Prostate gland (tissue), 2 donors: Measurements from ENCODE around the gene HMGCS1. TPM values are rescaled to one million over a fixed set of nuclear protein-coding genes. Genes with fewer than 3 reads are reported as not detected.

ENCODE experiments used
- DNase-seq: peaks from one replicate; pipeline ENCODE4 v3.0.0-alpha.2; 2019; ENCODE audit warnings: low spot score
- H3K27ac ChIP-seq, 2 donors: fragments of 200-600 bp; sonication (generic); 2 replicates each; pipeline ENCODE4 v1.5.1; 2017 to 2019
- H3K27me3 ChIP-seq: fragments of 200-600 bp; sonication (generic); replicated peaks from 2 replicates; pipeline ENCODE4 v1.5.1; 2019; ENCODE audit not compliant: insufficient read depth
- H3K36me3 ChIP-seq, 2 donors: fragments of 200-600 bp; sonication (generic); 1 replicate in 1 of 2; 2 replicates in 1 of 2; pipeline versions ENCODE4 v1.5.1 to v1.8.1; 2017 to 2019
- H3K4me1 ChIP-seq: fragments of 200-600 bp; sonication (generic); replicated peaks from 2 replicates; pipeline ENCODE4 v1.5.1; 2019
- H3K4me3 ChIP-seq, 2 donors: fragments of 200-600 bp; sonication (generic); 2 replicates each; pipeline ENCODE4 v1.5.1; 2017 to 2019
- H3K9me3 ChIP-seq: fragments of 200-600 bp; sonication (generic); 2 replicates; pipeline ENCODE4 v1.5.1; 2017
- POLR2A ChIP-seq: fragments of 450-650 bp; IDR thresholded peaks from one replicate; pipeline ENCODE4 v1.6.1; 2016; ENCODE audit warnings: antibody characterized with exemption, mild to moderate bottlenecking
- POLR2AphosphoS5 ChIP-seq: sonication (generic); formaldehyde crosslinking; IDR thresholded peaks from one replicate; pipeline ENCODE4 v1.6.1; 2017; ENCODE audit warnings: antibody characterized with exemption
- WGBS: methylation state at CpG from one replicate; pipeline ENCODE4 v1.1.5; 2018; 5-methylcytosine and 5-hydroxymethylcytosine counted together
- intact Hi-C: fragments of 100-400 bp; cut with DNase I; formaldehyde crosslinking; loops from one replicate; pipeline ENCODE4 v1.14.2; 2022
- total RNA-seq, 2 donors: library from RNA; depleted of rRNA; stranded (reverse); fragments of >200 nt; gene quantifications; one replicate each; pipeline ENCODE4 v1.1.0, GENCODE V29; 2016
- TF ChIP-seq, protein P1 (sequence below), 4 experiments: fragments of 200-600 bp in 2 of 4; fragments of 450-650 bp in 2 of 4; sonication (generic) in 2 of 4; IDR thresholded peaks; 1 replicate in 3 of 4; 2 replicates in 1 of 4; pipeline ENCODE4 v1.5.1; 2016 to 2019; ENCODE audit warnings: antibody characterized with exemption in 4 of 4, mild to moderate bottlenecking in 2 of 4, moderate library complexity in 2 of 4

The HMGCS1 gene
- total RNA-seq, 2 donors from 2014 or later, result 15.5 to 29.2 TPM

- TF ChIP-seq POLR2A, result no peak
- TF ChIP-seq, protein P1, sequence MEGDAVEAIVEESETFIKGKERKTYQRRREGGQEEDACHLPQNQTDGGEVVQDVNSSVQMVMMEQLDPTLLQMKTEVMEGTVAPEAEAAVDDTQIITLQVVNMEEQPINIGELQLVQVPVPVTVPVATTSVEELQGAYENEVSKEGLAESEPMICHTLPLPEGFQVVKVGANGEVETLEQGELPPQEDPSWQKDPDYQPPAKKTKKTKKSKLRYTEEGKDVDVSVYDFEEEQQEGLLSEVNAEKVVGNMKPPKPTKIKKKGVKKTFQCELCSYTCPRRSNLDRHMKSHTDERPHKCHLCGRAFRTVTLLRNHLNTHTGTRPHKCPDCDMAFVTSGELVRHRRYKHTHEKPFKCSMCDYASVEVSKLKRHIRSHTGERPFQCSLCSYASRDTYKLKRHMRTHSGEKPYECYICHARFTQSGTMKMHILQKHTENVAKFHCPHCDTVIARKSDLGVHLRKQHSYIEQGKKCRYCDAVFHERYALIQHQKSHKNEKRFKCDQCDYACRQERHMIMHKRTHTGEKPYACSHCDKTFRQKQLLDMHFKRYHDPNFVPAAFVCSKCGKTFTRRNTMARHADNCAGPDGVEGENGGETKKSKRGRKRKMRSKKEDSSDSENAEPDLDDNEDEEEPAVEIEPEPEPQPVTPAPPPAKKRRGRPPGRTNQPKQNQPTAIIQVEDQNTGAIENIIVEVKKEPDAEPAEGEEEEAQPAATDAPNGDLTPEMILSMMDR (IDR thresholded peaks at IDR 0.05), result no peak
- TF ChIP-seq POLR2AphosphoS5, result no peak
- no peak overlapping the region for H3K4me3 ChIP-seq
- DNase-seq, result no peak
- no peak overlapping the region for H3K27ac ChIP-seq
- H3K36me3 ChIP-seq, result no peaks in the 10 kb centered on the region
- no peaks in the 10 kb centered on the region for H3K9me3 ChIP-seq
- 37% methylated on average over 2 of the region's 2 CpGs for WGBS
- H3K4me1 ChIP-seq, result no peaks in the 10 kb centered on the region
- intact Hi-C loops, result no loop called here
- H3K27me3 ChIP-seq, result no peaks in the 10 kb centered on the region
Measured at GRCh38 chr5:43256261-43256966, 56.8 kb downstream of the HMGCS1 start.

DNA sequence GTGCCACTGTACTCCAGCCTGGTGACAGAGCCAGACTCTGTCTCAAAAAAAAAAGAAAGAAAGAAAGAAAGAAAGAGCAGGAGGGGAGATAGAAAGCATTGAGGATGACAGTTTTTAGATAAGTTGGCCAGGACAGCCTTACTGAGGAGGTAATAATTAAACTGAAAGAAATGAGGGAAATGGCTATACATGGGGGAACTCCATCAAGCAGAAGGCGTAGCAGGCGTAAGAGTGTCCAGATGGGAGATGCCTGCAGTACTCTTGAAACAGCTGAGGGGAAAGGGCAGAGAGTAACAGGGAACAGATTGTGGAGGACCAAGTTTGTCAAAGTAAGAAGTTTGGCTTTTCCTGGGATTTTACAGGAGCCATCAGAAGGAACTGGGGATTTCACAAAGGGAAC is 57.5 kb downstream of the HMGCS1 start:
- 95% methylated on average over 2 of the region's 2 CpGs for WGBS
- Histone ChIP-seq H3K36me3 (no peaks in the 10 kb centered on the region), H3K9me3 (no peaks in the 10 kb centered on the region), H3K27me3 (no peaks in the 10 kb centered on the region), H3K4me3 (no peak overlapping the region), H3K4me1 (no peaks in the 10 kb centered on the region), H3K27ac (no peak overlapping the region)
- intact Hi-C loops, result no loop called here
- TF ChIP-seq POLR2A (no peak), POLR2AphosphoS5 (no peak)
- TF ChIP-seq, protein P1 (IDR thresholded peaks at IDR 0.05), result no peak
- DNase-seq, result no peak

DNA sequence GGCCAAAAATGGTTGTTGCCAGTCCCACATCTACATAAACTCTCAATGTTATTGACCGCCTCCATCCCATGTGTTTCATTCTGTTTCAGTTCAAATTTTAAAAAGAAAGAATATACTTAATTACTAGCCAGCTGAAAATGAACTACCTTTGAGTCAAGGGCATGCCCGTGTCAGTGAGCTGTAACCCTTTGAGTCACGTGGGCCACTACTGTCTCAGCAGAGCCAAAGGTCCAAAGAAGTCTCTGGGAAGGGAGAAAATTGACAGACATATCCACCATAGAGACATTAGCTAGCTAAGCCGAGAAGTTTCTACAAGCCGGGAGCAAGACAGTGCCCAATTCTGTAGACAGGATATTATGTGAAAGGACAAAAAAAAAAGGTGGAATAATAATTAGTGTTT is 61.5 kb downstream of the HMGCS1 start:
- DNase-seq, result no peak
- no peaks in the 10 kb centered on the region for H3K9me3 ChIP-seq
- TF ChIP-seq, protein P1 (IDR thresholded peaks at IDR 0.05), result no peak
- TF ChIP-seq POLR2AphosphoS5 (no peak), POLR2A (no peak)
- no peaks in the 10 kb centered on the region for H3K27me3 ChIP-seq
- no peak overlapping the region for H3K27ac ChIP-seq
- no peaks in the 10 kb centered on the region for H3K36me3 ChIP-seq
- intact Hi-C loops, result no loop called here
- WGBS, result 82% methylated on average over 5 of the region's 5 CpGs
- H3K4me3 ChIP-seq, result no peak overlapping the region
- no peaks in the 10 kb centered on the region for H3K4me1 ChIP-seq

- intact Hi-C loops, result no loop called here
- H3K36me3 ChIP-seq, result no peaks in the 10 kb centered on the region
- no peak for TF ChIP-seq POLR2AphosphoS5
- no peak for TF ChIP-seq POLR2A
- TF ChIP-seq, protein P1 (IDR thresholded peaks at IDR 0.05), result no peak
- no peak for DNase-seq
- no peak overlapping the region for H3K27ac ChIP-seq
- H3K4me3 ChIP-seq, result no peak overlapping the region
- no peaks in the 10 kb centered on the region for H3K4me1 ChIP-seq
- 94% methylated on average over 19 of the region's 19 CpGs for WGBS
- no peaks in the 10 kb centered on the region for H3K27me3 ChIP-seq
- H3K9me3 ChIP-seq, result no peaks in the 10 kb centered on the region
Measured at GRCh38 chr5:43245724-43246385, 67.4 kb downstream of the HMGCS1 start.
